NT2/D1 (cell line): Measurements from ENCODE around the gene KLRF1.

Experiments
- SUZ12 ChIP-seq: IDR thresholded peaks from 2 replicates; pipeline ENCODE4 v1.6.1; 2011; ENCODE audit not compliant: insufficient read length, insufficient read depth; ENCODE audit errors: extremely low read depth
- YY1 ChIP-seq: IDR thresholded peaks from 2 replicates; pipeline ENCODE4 v1.6.1; 2011; ENCODE audit not compliant: insufficient read length, insufficient read depth
- ZNF274 ChIP-seq: IDR thresholded peaks from 2 replicates; pipeline ENCODE4 v1.6.1; 2011; ENCODE audit warnings: mild to moderate bottlenecking, low read depth, low read length

DNA sequence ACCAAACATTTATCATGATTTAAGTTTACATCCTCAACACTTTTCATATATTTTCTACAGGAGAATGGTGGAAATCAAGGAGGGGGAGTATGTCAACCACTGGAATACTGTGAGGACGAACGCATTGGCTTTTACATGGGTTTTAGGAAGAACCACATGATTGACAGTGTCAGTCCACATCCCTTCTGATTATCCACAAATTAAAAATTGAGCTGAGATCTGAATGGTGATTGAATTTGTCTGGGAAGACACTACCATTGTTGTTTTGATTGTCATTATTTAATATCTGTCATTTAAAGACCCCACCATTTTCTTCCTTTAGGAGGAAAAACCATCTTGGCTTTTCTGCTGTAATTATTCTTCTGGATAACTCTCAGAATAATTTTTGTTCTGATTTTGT, 31.3 kb upstream of the KLRF1 start:
- TF ChIP-seq ZNF274 = no peak
- TF ChIP-seq YY1 = no peak
- no peak for TF ChIP-seq SUZ12
